ENCODE results near the gene FAM180B.

GRCh38 chr11:47592251-47592650 is 5.8 kb downstream of the FAM180B start:
- TF ChIP-seq SMC3 (IDR thresholded peaks at IDR 0.05; ENCODE audit: low read depth, low read length): no peak
- TF ChIP-seq CTCF (conservative IDR thresholded peaks at IDR 0.05; ENCODE audit: low read depth, low read length): no peak
- TF ChIP-seq CHD1 (IDR thresholded peaks at IDR 0.05; ENCODE audit: low read depth, low read length): no peak
- no peak for TF ChIP-seq BHLHE40 (IDR thresholded peaks at IDR 0.05; ENCODE audit: low read depth, low read length)
- TF ChIP-seq RCOR1 (IDR thresholded peaks at IDR 0.05; ENCODE audit: insufficient replicate concordance, low read length): no peak
- no peak for TF ChIP-seq USF2 (IDR thresholded peaks at IDR 0.05; ENCODE audit: low read depth, low read length)
- no peak for TF ChIP-seq POLR2A (IDR thresholded peaks at IDR 0.05; ENCODE audit: low read depth, low read length)
- no peak for TF ChIP-seq MXI1 (IDR thresholded peaks at IDR 0.05; ENCODE audit: borderline replicate concordance, low read depth, low read length)
- no peak for TF ChIP-seq NFE2L2 (IDR thresholded peaks at IDR 0.05; ENCODE audit: low read depth, low read length)
- TF ChIP-seq CEBPB (IDR thresholded peaks at IDR 0.05; ENCODE audit: low read depth, low read length): no peak
- no peak for TF ChIP-seq RFX5 (IDR thresholded peaks at IDR 0.05; ENCODE audit: low read depth, low read length)
- no peak for TF ChIP-seq MAFK (IDR thresholded peaks at IDR 0.05; ENCODE audit: low read depth, low read length)
- TF ChIP-seq RAD21 (IDR thresholded peaks at IDR 0.05; ENCODE audit: low read length): no peak
